Upper lobe of right lung (tissue), 1 donor: ENCODE data around the gene LHFPL3. TPM values are rescaled to one million over a fixed set of nuclear protein-coding genes. Genes with fewer than 3 reads are reported as not detected.

Experiments
- ATAC-seq: fragments of 200-7000 bp; cut with Tn5 transposase; one replicate; pipeline ENCODE4 v1.9.1; 2020; ENCODE audit warnings: mild to moderate bottlenecking, moderate library complexity
- DNase-seq: peaks from one replicate; pipeline ENCODE4 v3.0.0-alpha.2; 2020
- H3K27ac ChIP-seq: fragments of 200-600 bp; one replicate; pipeline ENCODE4 v1.8.0; 2022
- H3K27me3 ChIP-seq: fragments of 200-600 bp; one replicate; pipeline ENCODE4 v1.8.0; 2022; ENCODE audit warnings: mild to moderate bottlenecking
- H3K36me3 ChIP-seq: fragments of 200-600 bp; one replicate; pipeline ENCODE4 v1.8.0; 2022
- H3K4me1 ChIP-seq: fragments of 200-600 bp; one replicate; pipeline ENCODE4 v1.8.0; 2022
- H3K4me3 ChIP-seq: fragments of 200-600 bp; one replicate; pipeline ENCODE4 v1.8.0; 2022; ENCODE audit warnings: mild to moderate bottlenecking
- H3K9me3 ChIP-seq: fragments of 200-600 bp; one replicate; pipeline ENCODE4 v1.8.0; 2022
- CTCF ChIP-seq: fragments of 200-600 bp; IDR thresholded peaks from one replicate; pipeline ENCODE4 v1.8.0; 2022; ENCODE audit warnings: antibody characterized with exemption
- intact Hi-C: fragments of 100-400 bp; cut with DNase I; formaldehyde crosslinking; loops from one replicate; pipeline ENCODE4 v1.11.0; 2022
- total RNA-seq: library from RNA; stranded (reverse); fragmentation: NEBNext Ultra II Directional; extraction: Animal tissue kit (Norgen Biotek cat#: 25700); gene quantifications from one replicate; pipeline ENCODE4 v1.2.1, GENCODE V29; 2021
- donor health status: DM: no; HTN: yes; CAD: no; lungs with severe emphysema.

Gene LHFPL3
- total RNA-seq, 1 donor from 2014 or later, result not detected

GRCh38 chr7:104482362-104483037 lies 154.1 kb downstream of the LHFPL3 start:
- DNase-seq (no peak), ATAC-seq (no peak)
- H3K36me3 ChIP-seq, result no peaks in the 10 kb centered on the region
- no peaks in the 10 kb centered on the region for H3K9me3 ChIP-seq
- intact Hi-C loops, result no loop called here
- no peaks in the 10 kb centered on the region for H3K27me3 ChIP-seq
- no peak overlapping the region for H3K4me3 ChIP-seq
- H3K4me1 ChIP-seq, result no peaks in the 10 kb centered on the region
- TF ChIP-seq CTCF, result no peak
- H3K27ac ChIP-seq, result no peak overlapping the region

GRCh38 chr7:104486931-104487330 lies 158.5 kb downstream of the LHFPL3 start:
- ATAC-seq (no peak), DNase-seq (no peak)
- H3K36me3 ChIP-seq, result no peaks in the 10 kb centered on the region
- H3K9me3 ChIP-seq, result no peaks in the 10 kb centered on the region
- intact Hi-C loops, result no loop called here
- no peak for TF ChIP-seq CTCF
- H3K27me3 ChIP-seq, result no peaks in the 10 kb centered on the region
- H3K27ac ChIP-seq, result no peak overlapping the region
- H3K4me3 ChIP-seq, result no peak overlapping the region
- no peaks in the 10 kb centered on the region for H3K4me1 ChIP-seq

GRCh38 chr7:104487642-104488041 lies 159.2 kb downstream of the LHFPL3 start:
- Histone ChIP-seq H3K36me3 (no peaks in the 10 kb centered on the region), H3K4me1 (no peaks in the 10 kb centered on the region), H3K27ac (no peak overlapping the region), H3K27me3 (no peaks in the 10 kb centered on the region), H3K4me3 (no peak overlapping the region), H3K9me3 (no peaks in the 10 kb centered on the region)
- no peak for TF ChIP-seq CTCF
- intact Hi-C loops, result no loop called here
- ATAC-seq (no peak), DNase-seq (no peak)

GRCh38 chr7:104497379-104497967 lies 169.1 kb downstream of the LHFPL3 start:
- H3K9me3 ChIP-seq, result no peaks in the 10 kb centered on the region
- H3K4me1 ChIP-seq, result no peaks in the 10 kb centered on the region

GRCh38 chr7:104499975-104500374 lies 171.6 kb downstream of the LHFPL3 start:
- DNase-seq (no peak), ATAC-seq (no peak)
- no peaks in the 10 kb centered on the region for H3K27me3 ChIP-seq
- H3K27ac ChIP-seq, result no peak overlapping the region
- intact Hi-C loops, result no loop called here
- no peaks in the 10 kb centered on the region for H3K36me3 ChIP-seq
- no peaks in the 10 kb centered on the region for H3K9me3 ChIP-seq
- no peak overlapping the region for H3K4me3 ChIP-seq
- H3K4me1 ChIP-seq, result no peaks in the 10 kb centered on the region
- no peak for TF ChIP-seq CTCF

More at GRCh38 chr7:104497379-104497967, 169.1 kb downstream of the LHFPL3 start:
- H3K27ac ChIP-seq, result no peak overlapping the region
- no peak for DNase-seq
- no peaks in the 10 kb centered on the region for H3K36me3 ChIP-seq
- no peak for TF ChIP-seq CTCF
- H3K4me3 ChIP-seq, result no peak overlapping the region
- no peak for ATAC-seq
- H3K27me3 ChIP-seq, result no peaks in the 10 kb centered on the region
- intact Hi-C loops, result no loop called here
